Trophoblast cell (in vitro differentiated cells and primary cell): ENCODE measurements around the gene SFXN3.
A peak's percentile ranks its signal among the peaks of the same experiment; 100 is the strongest.

Experiments used
- DNase-seq, 2 donors: peaks; one replicate each; pipeline ENCODE4 v3.0.0-alpha.2; 2016
- H2AFZ ChIP-seq: 2 replicates; pipeline ENCODE4 v1.6.1; 2013; ENCODE audit warnings: low read length, moderate library complexity, mild to moderate bottlenecking; ENCODE audit not compliant: insufficient read depth, poor library complexity
- H2AK5ac ChIP-seq: 2 replicates; pipeline ENCODE4 v1.6.1; 2013; ENCODE audit warnings: mild to moderate bottlenecking, low read length
- H2BK120ac ChIP-seq: 2 replicates; pipeline ENCODE4 v1.6.1; 2013; ENCODE audit warnings: low read length, mild to moderate bottlenecking, moderate library complexity; ENCODE audit not compliant: insufficient read depth, poor library complexity
- H2BK12ac ChIP-seq: 2 replicates; pipeline ENCODE4 v1.6.1; 2013; ENCODE audit warnings: mild to moderate bottlenecking, low read length, moderate library complexity
- H2BK5ac ChIP-seq: 2 replicates; pipeline ENCODE4 v1.6.1; 2013; ENCODE audit warnings: low read length, low read depth, moderate library complexity, mild to moderate bottlenecking; ENCODE audit not compliant: poor library complexity
- H3K14ac ChIP-seq: 2 replicates; pipeline ENCODE4 v1.6.1; 2013; ENCODE audit warnings: mild to moderate bottlenecking, low read length
- H3K18ac ChIP-seq: 2 replicates; pipeline ENCODE4 v1.6.1; 2013; ENCODE audit warnings: mild to moderate bottlenecking, low read length
- H3K23ac ChIP-seq: 2 replicates; pipeline ENCODE4 v1.6.1; 2013; ENCODE audit warnings: low read length
- H3K27ac ChIP-seq: 2 replicates; pipeline ENCODE4 v1.5.1; 2013; ENCODE audit warnings: low read depth, mild to moderate bottlenecking, inconsistent platforms, low read length, moderate library complexity
- H3K27me3 ChIP-seq: 2 replicates; pipeline ENCODE4 v1.6.1; 2013; ENCODE audit warnings: inconsistent platforms, mild to moderate bottlenecking, low read length, moderate library complexity; ENCODE audit not compliant: insufficient read depth
- H3K36me3 ChIP-seq, 2 experiments: 1 replicate in 1 of 2; 2 replicates in 1 of 2; pipeline ENCODE4 v1.6.1; 2013; ENCODE audit warnings: low read length in 2 of 2, mild to moderate bottlenecking in 2 of 2, moderate library complexity in 1 of 2; ENCODE audit not compliant: insufficient read depth in 2 of 2, control insufficient read depth in 1 of 2
- H3K4ac ChIP-seq: 2 replicates; pipeline ENCODE4 v1.6.1; 2013; ENCODE audit warnings: low read depth, mild to moderate bottlenecking, low read length, moderate library complexity
- H3K4me1 ChIP-seq, 2 experiments: 1 replicate in 1 of 2; 2 replicates in 1 of 2; pipeline ENCODE4 v1.6.1; 2013; ENCODE audit warnings: low read length in 2 of 2, mild to moderate bottlenecking in 2 of 2, moderate library complexity in 1 of 2; ENCODE audit not compliant: insufficient read depth in 2 of 2, control insufficient read depth in 1 of 2
- H3K4me2 ChIP-seq: 2 replicates; pipeline ENCODE4 v1.6.1; 2013; ENCODE audit warnings: inconsistent platforms, mild to moderate bottlenecking, low read length, moderate library complexity
- H3K4me3 ChIP-seq: 2 replicates; pipeline ENCODE4 v1.5.1; 2013; ENCODE audit warnings: mild to moderate bottlenecking, low read depth, low read length, inconsistent platforms
- H3K79me1 ChIP-seq: one replicate; pipeline ENCODE4 v1.6.1; 2013; ENCODE audit warnings: low read length
- H3K79me2 ChIP-seq: 2 replicates; pipeline ENCODE4 v1.6.1; 2013; ENCODE audit warnings: low read length, mild to moderate bottlenecking; ENCODE audit not compliant: control insufficient read depth, insufficient read depth, poor library complexity
- H3K9ac ChIP-seq: 2 replicates; pipeline ENCODE4 v1.6.1; 2013; ENCODE audit warnings: mild to moderate bottlenecking, low read length
- H3K9me3 ChIP-seq: 2 replicates; pipeline ENCODE4 v1.6.1; 2013; ENCODE audit warnings: low read depth, mild to moderate bottlenecking, control low read depth, inconsistent platforms, low read length; ENCODE audit not compliant: insufficient read depth
- H4K12ac ChIP-seq: 2 replicates; pipeline ENCODE4 v1.6.1; 2013; ENCODE audit warnings: low read depth, mild to moderate bottlenecking, low read length, moderate library complexity
- H4K8ac ChIP-seq: 2 replicates; pipeline ENCODE4 v1.6.1; 2013; ENCODE audit warnings: low read depth, mild to moderate bottlenecking, low read length, moderate library complexity
- H4K91ac ChIP-seq: one replicate; pipeline ENCODE4 v1.6.1; 2013; ENCODE audit warnings: low read depth, mild to moderate bottlenecking, low read length, moderate library complexity
- WGBS: extraction: QIAGEN DNeasy Blood & Tissue Kit; methylation state at CpG from one replicate; pipeline ENCODE4 v1.1.7; 2013; ENCODE audit warnings: missing lambda C conversion rate; ENCODE audit not compliant: insufficient read length, insufficient coverage; ENCODE audit errors: extremely low coverage; 5-methylcytosine and 5-hydroxymethylcytosine counted together

The SFXN3 gene

GRCh38 chr10:101061624-101062231 is 30.7 kb downstream of the SFXN3 start, which contains the start of gene KAZALD1:
TSS of gene KAZALD1 (plus strand) at chr10:101061989. CDS start at chr10:101062593, 604 bp downstream.
- peak within 1 kb of the TSS; percentile 99 for H3K4ac ChIP-seq
- peaks cover 14% of the 10 kb centered on the region for H3K79me1 ChIP-seq
- peaks cover 39% of the 10 kb centered on the region for H3K27me3 ChIP-seq
- H3K9me3 ChIP-seq = peaks cover 3% of the 10 kb centered on the region
- peak in 1 of 2 donors; percentile 36 for DNase-seq
- peak within 1 kb of the TSS; percentile 100 for H4K12ac ChIP-seq
- peaks cover 8% of the 10 kb centered on the region for H3K79me2 ChIP-seq
- H2BK12ac ChIP-seq = peak within 1 kb of the TSS; percentile 97
- H3K36me3 ChIP-seq = peaks cover 0 to 3% of the 10 kb centered on the region in 2 experiments
- no CpG with 5 or more reads among the region's 31 CpGs for WGBS
- peak within 1 kb of the TSS; percentile 100 for H4K8ac ChIP-seq
- peak within 1 kb of the TSS; percentile 99 for H3K27ac ChIP-seq
- peak within 1 kb of the TSS; percentile 99 for H3K4me2 ChIP-seq
- H2AK5ac ChIP-seq = peak within 1 kb of the TSS; percentile 98
- peak within 1 kb of the TSS; percentile 100 for H4K91ac ChIP-seq
- H3K23ac ChIP-seq = no peak within 1 kb of the TSS
- peak within 1 kb of the TSS; percentile 100 for H3K18ac ChIP-seq
- H3K9ac ChIP-seq = peak within 1 kb of the TSS; percentile 100
- peak within 1 kb of the TSS; percentile 100 for H2BK120ac ChIP-seq
- H2AFZ ChIP-seq = peak within 1 kb of the TSS; percentile 100
- peak within 1 kb of the TSS; percentile 100 for H3K14ac ChIP-seq
- peak within 1 kb of the TSS; percentile 100 for H2BK5ac ChIP-seq
- H3K4me3 ChIP-seq = peak within 1 kb of the TSS; percentile 89
- H3K4me1 ChIP-seq = peaks cover 27 to 29% of the 10 kb centered on the region in 2 experiments

- Histone ChIP-seq H4K8ac (peak overlapping the region; percentile 2), H3K4ac (peak overlapping the region; percentile 8), H2BK12ac (peak overlapping the region; percentile 16), H3K36me3 (no peaks in the 10 kb centered on the region), H3K4me2 (peak overlapping the region; percentile 99), H2AFZ (peak overlapping the region; percentile 40), H4K91ac (peak overlapping the region; percentile 2), H3K79me1 (peaks cover 16% of the 10 kb centered on the region), H2BK5ac (no peak overlapping the region), H3K27ac (no peak overlapping the region), H4K12ac (peak overlapping the region; percentile 1), H3K9me3 (peaks cover 3% of the 10 kb centered on the region), H2BK120ac (no peak overlapping the region), H3K14ac (no peak overlapping the region), H2AK5ac (no peak overlapping the region), H3K23ac (no peak overlapping the region), H3K9ac (no peak overlapping the region), H3K27me3 (peaks cover 45% of the 10 kb centered on the region), H3K4me3 (no peak overlapping the region), H3K79me2 (peaks cover 8% of the 10 kb centered on the region), H3K18ac (no peak overlapping the region), H3K4me1 (peaks cover 29 to 35% of the 10 kb centered on the region in 2 experiments)
- peak; percentile 91 to 93 for DNase-seq
- WGBS = no CpG with 5 or more reads among the region's 63 CpGs
Observed at GRCh38 chr10:101062232-101063049, 31.4 kb downstream of the SFXN3 start.

GRCh38 chr10:101063050-101063525 is 32.1 kb downstream of the SFXN3 start:
- H3K9ac ChIP-seq = no peak overlapping the region
- H3K4me3 ChIP-seq = no peak overlapping the region
- no peak overlapping the region for H4K91ac ChIP-seq
- H2BK12ac ChIP-seq = no peak overlapping the region
- no peak overlapping the region for H4K12ac ChIP-seq
- H3K4ac ChIP-seq = no peak overlapping the region
- H4K8ac ChIP-seq = no peak overlapping the region
- H3K27ac ChIP-seq = no peak overlapping the region
- no peak overlapping the region for H2AK5ac ChIP-seq
- peak overlapping the region; percentile 99 for H3K4me2 ChIP-seq
- no CpG with 5 or more reads among the region's 19 CpGs for WGBS
- H3K9me3 ChIP-seq = peaks cover 3% of the 10 kb centered on the region
- H2AFZ ChIP-seq = peak overlapping the region; percentile 40
- H3K27me3 ChIP-seq = peaks cover 48% of the 10 kb centered on the region
- H2BK5ac ChIP-seq = no peak overlapping the region
- H3K36me3 ChIP-seq = no peaks in the 10 kb centered on the region
- no peak overlapping the region for H3K14ac ChIP-seq
- no peak for DNase-seq
- H3K18ac ChIP-seq = no peak overlapping the region
- peaks cover 8% of the 10 kb centered on the region for H3K79me2 ChIP-seq
- peaks cover 16% of the 10 kb centered on the region for H3K79me1 ChIP-seq
- H2BK120ac ChIP-seq = no peak overlapping the region
- H3K23ac ChIP-seq = no peak overlapping the region
- H3K4me1 ChIP-seq = peaks cover 32 to 36% of the 10 kb centered on the region in 2 experiments

- Histone ChIP-seq H3K4me1 (peaks cover 32 to 36% of the 10 kb centered on the region in 2 experiments), H4K91ac (no peak overlapping the region), H2BK12ac (no peak overlapping the region), H3K9me3 (peaks cover 3% of the 10 kb centered on the region), H3K27me3 (peaks cover 48% of the 10 kb centered on the region), H2AFZ (no peak overlapping the region), H3K4me2 (no peak overlapping the region), H3K36me3 (no peaks in the 10 kb centered on the region), H3K4ac (no peak overlapping the region), H4K8ac (no peak overlapping the region), H2BK120ac (no peak overlapping the region), H3K79me2 (peaks cover 8% of the 10 kb centered on the region), H3K18ac (no peak overlapping the region), H3K23ac (no peak overlapping the region), H3K27ac (no peak overlapping the region), H3K9ac (no peak overlapping the region), H4K12ac (no peak overlapping the region), H3K4me3 (no peak overlapping the region), H2BK5ac (no peak overlapping the region), H2AK5ac (no peak overlapping the region), H3K14ac (no peak overlapping the region), H3K79me1 (peaks cover 16% of the 10 kb centered on the region)
- no peak for DNase-seq
- no CpG with 5 or more reads among the region's 15 CpGs for WGBS
Observed at GRCh38 chr10:101063548-101064414, 32.7 kb downstream of the SFXN3 start.
